Neural progenitor cell (in vitro differentiated cells): ENCODE measurements around the gene KAZN.

Experiments used
- EZH2 ChIP-seq: fragments of 200-600 bp; sonication (generic); IDR thresholded peaks from 2 replicates; pipeline ENCODE4 v1.6.1; 2017; ENCODE audit warnings: antibody characterized with exemption, mild to moderate bottlenecking, moderate library complexity
- TF ChIP-seq, protein P1 (sequence below): fragments of 200-600 bp; sonication (generic); IDR thresholded peaks from 2 replicates; pipeline ENCODE4 v1.5.1; 2017; ENCODE audit warnings: antibody characterized with exemption, mild to moderate bottlenecking

DNA sequence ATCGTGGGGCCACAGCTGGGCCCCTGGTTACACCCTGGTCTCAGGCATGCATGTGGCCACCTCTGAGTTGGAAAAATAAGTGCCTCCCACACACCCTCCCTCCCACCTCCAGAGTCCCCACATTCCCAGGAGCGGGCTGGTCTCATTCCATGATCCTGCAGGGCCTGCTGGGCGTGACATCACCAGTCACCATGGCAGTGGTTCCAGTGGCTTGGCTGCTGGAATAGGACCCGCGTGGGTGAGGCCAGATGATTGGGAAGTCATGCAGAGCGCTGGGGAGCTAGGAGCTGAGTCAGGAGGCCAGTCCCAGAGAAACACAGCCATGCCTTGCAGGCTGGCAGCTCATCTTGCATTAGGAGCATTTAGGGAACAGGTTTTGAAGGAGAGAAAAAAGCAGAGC is 429.6 kb downstream of the KAZN start:
- TF ChIP-seq, protein P1, sequence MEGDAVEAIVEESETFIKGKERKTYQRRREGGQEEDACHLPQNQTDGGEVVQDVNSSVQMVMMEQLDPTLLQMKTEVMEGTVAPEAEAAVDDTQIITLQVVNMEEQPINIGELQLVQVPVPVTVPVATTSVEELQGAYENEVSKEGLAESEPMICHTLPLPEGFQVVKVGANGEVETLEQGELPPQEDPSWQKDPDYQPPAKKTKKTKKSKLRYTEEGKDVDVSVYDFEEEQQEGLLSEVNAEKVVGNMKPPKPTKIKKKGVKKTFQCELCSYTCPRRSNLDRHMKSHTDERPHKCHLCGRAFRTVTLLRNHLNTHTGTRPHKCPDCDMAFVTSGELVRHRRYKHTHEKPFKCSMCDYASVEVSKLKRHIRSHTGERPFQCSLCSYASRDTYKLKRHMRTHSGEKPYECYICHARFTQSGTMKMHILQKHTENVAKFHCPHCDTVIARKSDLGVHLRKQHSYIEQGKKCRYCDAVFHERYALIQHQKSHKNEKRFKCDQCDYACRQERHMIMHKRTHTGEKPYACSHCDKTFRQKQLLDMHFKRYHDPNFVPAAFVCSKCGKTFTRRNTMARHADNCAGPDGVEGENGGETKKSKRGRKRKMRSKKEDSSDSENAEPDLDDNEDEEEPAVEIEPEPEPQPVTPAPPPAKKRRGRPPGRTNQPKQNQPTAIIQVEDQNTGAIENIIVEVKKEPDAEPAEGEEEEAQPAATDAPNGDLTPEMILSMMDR, result no peak
- TF ChIP-seq EZH2, result no peak
